Right lobe of liver (tissue), 4 donors: ENCODE data around the gene KRT81.

Source experiments
- CTCF ChIP-seq, 4 donors: fragments of 200-600 bp in 3 of 4; fragments of 450-650 bp in 1 of 4; IDR thresholded peaks; one replicate each; pipeline versions ENCODE4 v1.5.1 to v1.8.0; 2016 to 2022; ENCODE audit warnings: antibody characterized with exemption in 4 of 4, mild to moderate bottlenecking in 2 of 4
- POLR2A ChIP-seq: fragments of 450-650 bp; IDR thresholded peaks from one replicate; pipeline ENCODE4 v1.6.1; 2017; ENCODE audit warnings: antibody characterized with exemption, mild to moderate bottlenecking
- donor health status: DM: no; HTN: no; CAD: no.
- donor health status: DM: no; HTN: no; CAD: no.
- donor health status: DM: no; HTN: yes; CAD: no.

GRCh38 chr12:52324153-52324444 lies 32.8 kb upstream of the KRT81 start:
- no peak for TF ChIP-seq CTCF (IDR thresholded peaks at IDR 0.05)
- TF ChIP-seq POLR2A = no peak
